Stimulated activated CD8-positive, alpha-beta memory T cell treated with anti-CD3 and anti-CD28 coated beads, Interleukin-15, amount 100 ng/mL, for 1 hour (primary cell): Measurements from ENCODE around the gene TGM2.

Experiments
- DNase-seq: peaks from one replicate; pipeline ENCODE4 v3.0.0-alpha.2; 2020; ENCODE audit warnings: low read depth

TGM2 gene

DNA sequence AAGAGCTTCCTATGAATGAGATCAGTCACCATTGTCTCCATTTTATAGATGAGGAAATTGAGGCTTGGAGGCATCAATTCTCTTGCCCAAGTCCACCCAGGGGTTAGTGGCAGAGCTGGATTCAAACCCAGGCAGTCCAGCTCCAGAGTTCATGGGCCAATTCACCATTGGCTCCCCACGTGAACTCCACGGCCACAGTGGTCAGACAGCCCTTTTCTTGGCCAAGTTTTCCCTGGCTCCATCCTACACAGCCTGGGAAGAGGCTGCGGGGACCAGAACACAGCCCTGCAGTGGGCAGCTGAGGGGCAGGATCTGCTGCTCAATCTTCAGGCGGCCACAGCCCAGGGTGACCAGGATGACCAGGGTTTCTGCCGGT is 20.5 kb downstream of the TGM2 start:
- DNase-seq: no peak

- no peak for DNase-seq
These were observed 21.2 kb downstream of the TGM2 start for GRCh38 chr20:38143646-38144554.

- DNase-seq: no peak
These were observed 21.8 kb downstream of the TGM2 start for GRCh38 chr20:38143238-38143645.

DNA sequence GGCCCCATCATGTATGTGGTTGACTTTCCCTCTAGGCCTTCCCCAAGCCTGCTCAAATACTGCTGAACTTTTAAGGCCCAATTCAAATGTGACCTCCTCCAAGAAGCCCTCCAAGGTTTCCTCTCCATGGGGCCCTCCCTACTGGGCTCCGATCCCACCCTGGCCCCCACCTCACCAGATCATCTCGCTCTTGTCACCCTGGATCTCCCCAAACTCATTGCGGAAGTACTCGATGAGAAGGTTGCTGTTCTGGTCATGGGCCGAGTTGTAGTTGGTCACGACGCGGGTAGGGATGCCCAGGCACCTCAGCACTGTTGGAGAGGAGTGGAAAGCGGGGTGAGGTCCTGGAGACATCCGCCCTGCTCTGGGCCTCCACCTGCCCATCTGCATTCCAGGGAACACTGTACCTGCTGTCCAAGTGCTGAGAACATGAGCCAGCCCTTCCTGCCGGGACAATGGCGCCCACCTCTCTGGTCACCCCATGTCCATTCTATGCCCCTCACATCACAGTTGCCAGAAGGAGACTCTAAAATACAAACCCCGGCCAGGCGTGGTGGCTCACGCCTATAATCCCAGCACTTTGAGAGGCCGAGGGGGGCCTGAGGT is 23.1 kb downstream of the TGM2 start:
- DNase-seq: no peak

- DNase-seq: no peak
These were observed 23.7 kb downstream of the TGM2 start for GRCh38 chr20:38141204-38141888.

GRCh38 chr20:38139977-38140753 is 24.9 kb downstream of the TGM2 start:
- DNase-seq: no peak

DNA sequence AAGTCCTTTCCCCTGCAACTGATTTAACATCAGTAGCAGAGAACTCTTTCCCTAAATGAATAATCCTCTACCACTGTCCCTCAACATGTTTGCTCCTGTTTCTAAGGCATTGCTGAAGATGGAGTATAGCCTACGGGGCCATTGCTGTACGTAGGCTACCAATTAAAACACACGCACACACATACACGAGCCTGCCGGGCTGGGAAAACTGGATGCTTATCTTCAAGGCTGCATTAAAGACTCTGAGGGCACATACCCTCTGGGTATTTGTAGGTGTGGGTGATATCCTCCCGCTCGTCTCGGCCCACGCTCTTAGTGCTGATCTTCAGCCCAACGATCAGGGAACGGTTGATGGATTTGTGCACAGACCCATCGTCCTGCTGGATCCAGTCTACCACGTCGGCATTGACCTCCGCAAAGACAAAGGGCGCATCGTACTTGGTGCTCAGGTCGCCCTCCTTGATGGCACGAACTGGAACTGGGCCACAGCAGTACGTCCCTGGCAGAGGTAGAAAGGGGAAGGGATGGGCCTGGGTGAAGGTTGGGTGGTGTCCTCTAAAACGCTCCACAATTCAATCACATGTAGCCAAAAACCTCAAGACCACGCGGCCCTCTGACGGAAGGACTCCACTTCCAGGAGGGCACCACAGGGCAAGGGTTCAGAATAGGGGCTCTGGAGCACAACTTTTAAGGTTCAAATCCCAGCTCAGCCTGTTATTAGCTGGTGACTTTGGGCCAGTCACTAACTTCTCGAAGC is 25.7 kb downstream of the TGM2 start:
- DNase-seq: no peak

- no peak for DNase-seq
These were observed 26.8 kb downstream of the TGM2 start for GRCh38 chr20:38138086-38138778.

GRCh38 chr20:38137441-38138037 is 27.5 kb downstream of the TGM2 start:
- no peak for DNase-seq

GRCh38 chr20:38136421-38137245 is 28.4 kb downstream of the TGM2 start:
- DNase-seq: no peak

- DNase-seq: no peak
These were observed 29.2 kb downstream of the TGM2 start for GRCh38 chr20:38135651-38136420.

DNA sequence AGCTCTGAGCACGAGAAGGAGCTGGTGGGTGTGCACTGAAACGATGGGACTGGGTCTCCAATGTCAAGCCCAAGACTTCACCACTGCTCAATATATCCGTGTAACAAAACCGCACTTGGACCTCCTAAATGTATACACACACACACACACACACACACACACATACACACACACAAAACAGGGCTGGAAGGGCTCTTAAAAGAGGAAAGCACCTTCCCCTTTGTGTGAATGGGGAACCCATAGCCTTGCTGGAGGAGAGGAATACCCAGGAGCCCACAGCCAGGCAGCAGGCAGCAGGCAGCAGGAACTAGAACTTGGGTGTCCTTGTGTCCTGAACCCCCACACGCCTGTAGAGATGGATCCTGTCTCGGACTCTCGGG is 29.8 kb downstream of the TGM2 start:
- no peak for DNase-seq

DNA sequence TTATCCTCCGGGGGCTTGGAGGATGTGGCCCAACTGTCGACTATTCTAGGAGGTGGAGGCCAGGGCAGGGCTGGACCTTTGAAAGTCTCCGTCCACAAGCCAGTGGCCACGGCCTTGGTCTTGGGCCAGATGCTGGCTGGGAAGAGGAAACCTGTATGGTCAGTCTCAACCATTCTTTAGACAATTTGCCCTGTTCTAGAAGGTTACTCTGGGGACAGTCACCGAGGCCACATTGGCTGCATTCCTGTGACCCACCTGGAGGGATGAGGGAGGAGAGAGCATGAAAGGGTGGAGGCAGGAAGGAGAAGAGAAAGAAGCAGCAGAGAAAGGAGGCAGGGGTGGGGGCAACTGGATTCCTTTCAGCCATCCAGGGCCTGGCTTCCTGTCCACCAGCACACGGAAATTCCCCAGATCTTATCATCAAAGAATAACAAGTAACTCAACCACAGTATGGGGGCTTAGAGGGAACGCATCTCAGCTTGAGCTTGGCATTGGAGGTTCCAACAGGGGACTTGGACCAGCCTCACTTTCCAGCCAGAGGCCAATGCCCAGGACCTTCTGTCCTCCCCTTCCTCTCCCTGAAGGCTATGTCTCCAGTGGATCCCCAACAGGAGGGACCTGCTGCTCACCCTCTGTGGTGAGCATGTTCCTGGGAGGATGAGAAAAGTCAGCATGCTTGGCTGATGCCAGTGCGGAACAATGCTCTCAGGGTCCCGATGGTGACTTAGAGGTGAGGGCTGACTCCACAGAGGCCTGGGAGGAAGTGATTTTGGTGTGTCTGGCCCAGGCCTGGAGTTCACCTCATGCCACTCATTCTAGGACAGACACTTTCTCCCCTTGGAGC is 30.4 kb downstream of the TGM2 start:
- DNase-seq: no peak

DNA sequence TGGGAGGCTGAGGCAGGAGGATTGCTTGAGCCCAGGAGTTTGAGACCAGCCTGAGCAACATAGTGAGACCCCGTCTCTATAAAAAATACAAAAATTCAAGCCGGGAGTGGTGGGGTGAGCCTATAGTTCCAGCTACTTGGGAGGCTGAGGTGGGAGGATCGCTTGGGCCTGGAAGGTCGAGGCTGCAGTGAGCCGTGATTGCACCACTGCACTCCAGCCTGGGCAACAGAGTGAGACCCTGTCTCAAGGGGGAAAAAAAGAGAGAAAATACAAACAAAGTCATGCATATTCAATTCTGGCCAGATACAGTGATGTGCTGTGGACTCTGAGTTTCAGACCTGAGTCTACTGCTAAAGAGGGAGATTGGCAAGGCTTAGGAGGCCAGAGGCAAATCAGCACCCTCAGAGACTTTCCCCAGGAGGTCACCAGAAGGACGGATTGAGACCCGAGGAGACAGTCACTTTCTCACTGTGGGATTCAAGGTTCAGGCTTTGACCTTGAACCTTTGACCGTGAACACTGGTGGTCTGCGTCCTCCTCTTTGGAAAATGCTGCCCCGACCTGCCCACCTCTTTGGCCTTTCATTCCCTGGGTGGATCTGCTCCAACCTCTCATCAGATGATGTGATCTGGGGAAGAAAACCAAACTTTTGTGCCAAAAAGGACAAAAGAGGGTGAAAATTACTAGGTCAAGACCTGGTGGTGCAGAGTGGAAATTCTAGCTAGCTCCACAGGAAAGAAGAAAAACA is 31.2 kb downstream of the TGM2 start:
- no peak for DNase-seq

- no peak for DNase-seq
These were observed 32.1 kb downstream of the TGM2 start for GRCh38 chr20:38132910-38133501.

GRCh38 chr20:38132156-38132909 is 32.7 kb downstream of the TGM2 start:
- no peak for DNase-seq
